Hepatocyte (in vitro differentiated cells): ENCODE data around the gene LSM11. TPM values are rescaled to one million over a fixed set of nuclear protein-coding genes. Genes with fewer than 3 reads are reported as not detected.
A peak's percentile ranks its signal among the peaks of the same experiment; 100 is the strongest.
"Not testable (repeated sequence)": the region's sequence is repeated elsewhere in the genome, so short reads cannot be mapped to it uniquely, and the experiment has no call there.

ENCODE experiments used
- DNase-seq: peaks from one replicate; pipeline ENCODE4 v3.0.0-alpha.2; 2016; ENCODE audit warnings: low spot score
- H2AFZ ChIP-seq: fragments of 200-600 bp; sonication (generic); 2 replicates; pipeline ENCODE4 v1.6.0; 2016; ENCODE audit warnings: antibody characterized with exemption, mild to moderate bottlenecking
- H3K27ac ChIP-seq: fragments of 200-600 bp; sonication (generic); 2 replicates; pipeline ENCODE4 v1.5.1; 2016; ENCODE audit warnings: mild to moderate bottlenecking
- H3K27me3 ChIP-seq: fragments of 200-600 bp; sonication (generic); 2 replicates; pipeline ENCODE4 v1.6.1; 2016
- H3K36me3 ChIP-seq: fragments of 200-600 bp; sonication (generic); replicated peaks from 2 replicates; pipeline ENCODE4 v1.5.1; 2016; ENCODE audit warnings: low read depth; ENCODE audit not compliant: insufficient read depth
- H3K4me1 ChIP-seq: fragments of 200-600 bp; sonication (generic); 2 replicates; pipeline ENCODE4 v1.5.1; 2016; ENCODE audit warnings: mild to moderate bottlenecking, moderate library complexity; ENCODE audit not compliant: insufficient read depth
- H3K4me2 ChIP-seq: fragments of 200-600 bp; sonication (generic); 2 replicates; pipeline ENCODE4 v1.6.0; 2016
- H3K4me3 ChIP-seq: fragments of 200-600 bp; sonication (generic); 2 replicates; pipeline ENCODE4 v1.5.1; 2016; ENCODE audit warnings: mild to moderate bottlenecking
- H3K79me2 ChIP-seq: fragments of 200-600 bp; sonication (generic); 2 replicates; pipeline ENCODE4 v1.6.0; 2017; ENCODE audit warnings: mild to moderate bottlenecking
- H3K9me2 ChIP-seq: fragments of 200-600 bp; sonication (generic); replicated peaks from 2 replicates; pipeline ENCODE4 v1.6.0; 2017; ENCODE audit warnings: mild to moderate bottlenecking; ENCODE audit not compliant: insufficient read depth
- H3K9me3 ChIP-seq: fragments of 200-600 bp; sonication (generic); 2 replicates; pipeline ENCODE4 v1.5.1; 2016; ENCODE audit warnings: low read depth, mild to moderate bottlenecking
- H4K20me1 ChIP-seq: fragments of 200-600 bp; sonication (generic); 2 replicates; pipeline ENCODE4 v1.6.0; 2016; ENCODE audit warnings: mild to moderate bottlenecking; ENCODE audit not compliant: insufficient read depth, poor library complexity, severe bottlenecking
- EZH2 ChIP-seq: fragments of 200-600 bp; sonication (generic); IDR thresholded peaks from 2 replicates; pipeline ENCODE4 v1.6.1; 2016; ENCODE audit warnings: antibody characterized with exemption, mild to moderate bottlenecking, borderline replicate concordance
- EZH2phosphoT487 ChIP-seq: fragments of 200-600 bp; sonication (generic); IDR thresholded peaks from one replicate; pipeline ENCODE4 v1.6.1; 2018; ENCODE audit warnings: antibody characterized with exemption, mild to moderate bottlenecking, low read depth, moderate library complexity; ENCODE audit not compliant: unreplicated experiment, severe bottlenecking
- WGBS: methylation state at CpG from one replicate; pipeline ENCODE4 v1.1.6; 2016; ENCODE audit warnings: low lambda C conversion rate; ENCODE audit errors: missing lambda C conversion rate; 5-methylcytosine and 5-hydroxymethylcytosine counted together
- polyA plus RNA-seq: library from polyadenylated mRNA; unstranded; fragments of >200 nt; fragmentation: Nextera tagmentation; extraction: Ambion mirVana; gene quantifications from 2 replicates; pipeline ENCODE4 v1.2.1, GENCODE V29; 2016
- total RNA-seq: library from RNA; depleted of rRNA; stranded (reverse); fragments of >200 nt; gene quantifications from 2 replicates; pipeline ENCODE4 v1.2.3, GENCODE V29; 2014
- TF ChIP-seq, protein P1 (sequence below): fragments of 200-600 bp; sonication (generic); IDR thresholded peaks from 2 replicates; pipeline ENCODE4 v1.5.1; 2016; ENCODE audit warnings: antibody characterized with exemption, mild to moderate bottlenecking; ENCODE audit not compliant: poor library complexity

The LSM11 gene
- total and polyA plus RNA-seq, 2 experiments from 2014 or later: 2.1 to 6.4 TPM

GRCh38 chr5:157721159-157721558 is 22.4 kb upstream of the LSM11 start:
- DNase-seq: peak; percentile 8

DNA sequence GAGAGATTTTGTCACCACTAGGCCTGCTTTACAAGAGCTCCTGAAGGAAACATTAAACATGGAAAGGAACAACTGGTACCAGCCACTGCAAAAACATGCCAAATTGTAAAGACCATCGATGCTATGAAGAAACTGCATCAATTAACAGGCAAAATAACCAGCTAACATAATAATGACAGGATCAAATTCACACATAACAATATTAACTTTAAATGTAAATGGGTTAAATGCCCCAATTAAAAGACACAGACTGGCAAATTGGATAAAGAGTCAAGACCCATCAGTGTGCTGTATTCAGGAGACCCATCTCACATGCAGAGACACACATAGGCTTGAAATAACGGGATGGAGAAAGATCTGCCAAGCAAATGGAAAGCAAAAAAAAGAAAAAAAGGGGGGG is 20.6 kb upstream of the LSM11 start:
- H3K27ac ChIP-seq, H3K4me2 ChIP-seq, H3K79me2 ChIP-seq, H3K9me2 ChIP-seq, H4K20me1 ChIP-seq, DNase-seq, H3K4me3 ChIP-seq, H3K9me3 ChIP-seq, H2AFZ ChIP-seq, H3K36me3 ChIP-seq, H3K4me1 ChIP-seq, H3K27me3 ChIP-seq: not testable (repeated sequence)
- WGBS: 81% methylated on average over 2 of the region's 2 CpGs

More at GRCh38 chr5:157721159-157721558, 22.4 kb upstream of the LSM11 start:
- Histone ChIP-seq H3K79me2 (no peaks in the 10 kb centered on the region), H3K4me1 (no peaks in the 10 kb centered on the region), H3K4me2 (no peak overlapping the region), H3K9me2 (no peaks in the 10 kb centered on the region), H3K9me3 (no peaks in the 10 kb centered on the region), H2AFZ (no peak overlapping the region), H3K36me3 (no peaks in the 10 kb centered on the region), H3K4me3 (no peak overlapping the region), H3K27ac (no peak overlapping the region), H4K20me1 (no peaks in the 10 kb centered on the region), H3K27me3 (no peaks in the 10 kb centered on the region)
- 62% methylated on average over 6 of the region's 6 CpGs for WGBS
- TF ChIP-seq EZH2: no peak
- no peak for TF ChIP-seq EZH2phosphoT487
- TF ChIP-seq, protein P1, sequence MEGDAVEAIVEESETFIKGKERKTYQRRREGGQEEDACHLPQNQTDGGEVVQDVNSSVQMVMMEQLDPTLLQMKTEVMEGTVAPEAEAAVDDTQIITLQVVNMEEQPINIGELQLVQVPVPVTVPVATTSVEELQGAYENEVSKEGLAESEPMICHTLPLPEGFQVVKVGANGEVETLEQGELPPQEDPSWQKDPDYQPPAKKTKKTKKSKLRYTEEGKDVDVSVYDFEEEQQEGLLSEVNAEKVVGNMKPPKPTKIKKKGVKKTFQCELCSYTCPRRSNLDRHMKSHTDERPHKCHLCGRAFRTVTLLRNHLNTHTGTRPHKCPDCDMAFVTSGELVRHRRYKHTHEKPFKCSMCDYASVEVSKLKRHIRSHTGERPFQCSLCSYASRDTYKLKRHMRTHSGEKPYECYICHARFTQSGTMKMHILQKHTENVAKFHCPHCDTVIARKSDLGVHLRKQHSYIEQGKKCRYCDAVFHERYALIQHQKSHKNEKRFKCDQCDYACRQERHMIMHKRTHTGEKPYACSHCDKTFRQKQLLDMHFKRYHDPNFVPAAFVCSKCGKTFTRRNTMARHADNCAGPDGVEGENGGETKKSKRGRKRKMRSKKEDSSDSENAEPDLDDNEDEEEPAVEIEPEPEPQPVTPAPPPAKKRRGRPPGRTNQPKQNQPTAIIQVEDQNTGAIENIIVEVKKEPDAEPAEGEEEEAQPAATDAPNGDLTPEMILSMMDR: no peak

GRCh38 chr5:157726607-157727006 is 16.9 kb upstream of the LSM11 start:
- not testable (repeated sequence) for H3K27me3 ChIP-seq, H3K4me2 ChIP-seq, H3K27ac ChIP-seq, H3K4me1 ChIP-seq, H4K20me1 ChIP-seq, H3K79me2 ChIP-seq, H2AFZ ChIP-seq, H3K4me3 ChIP-seq, H3K36me3 ChIP-seq, H3K9me3 ChIP-seq, H3K9me2 ChIP-seq, DNase-seq
- 87% methylated on average over 2 of the region's 2 CpGs for WGBS

- H4K20me1 ChIP-seq, DNase-seq: not testable (repeated sequence)
Observed at GRCh38 chr5:157727858-157728257, 15.7 kb upstream of the LSM11 start.

DNA sequence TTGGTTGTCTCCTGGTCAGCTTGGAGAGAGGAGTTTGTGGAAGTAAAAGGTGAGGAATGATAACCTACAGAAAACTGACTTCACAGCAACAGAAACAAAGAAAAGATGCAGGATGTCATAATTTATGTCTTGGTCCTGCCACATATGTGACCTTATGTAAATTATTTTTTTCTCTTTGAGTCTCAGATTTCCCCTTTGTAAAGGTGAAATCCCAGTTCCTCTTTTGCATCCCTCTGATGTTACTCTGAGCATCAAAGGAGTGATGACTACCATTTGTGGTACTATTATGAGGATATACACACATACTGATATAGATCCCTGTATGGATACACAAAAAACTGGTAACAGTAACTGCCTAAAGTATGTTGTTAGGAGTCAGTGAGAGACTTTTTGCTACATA is 13.7 kb upstream of the LSM11 start:
- Histone ChIP-seq H3K36me3 (no peaks in the 10 kb centered on the region), H3K4me3 (no peak overlapping the region), H3K9me2 (no peaks in the 10 kb centered on the region), H4K20me1 (no peaks in the 10 kb centered on the region), H3K4me1 (no peaks in the 10 kb centered on the region), H3K27me3 (no peaks in the 10 kb centered on the region), H2AFZ (no peak overlapping the region), H3K27ac (no peak overlapping the region), H3K4me2 (no peak overlapping the region), H3K9me3 (no peaks in the 10 kb centered on the region), H3K79me2 (peaks cover 6% of the 10 kb centered on the region)
- no peak for TF ChIP-seq EZH2phosphoT487
- TF ChIP-seq EZH2: no peak
- TF ChIP-seq, protein P1: no peak
- DNase-seq: no peak

More at GRCh38 chr5:157727858-157728257, 15.7 kb upstream of the LSM11 start:
- not testable (repeated sequence) for H3K79me2 ChIP-seq, H3K27ac ChIP-seq, H3K27me3 ChIP-seq, H2AFZ ChIP-seq, H3K9me2 ChIP-seq, H3K36me3 ChIP-seq, H3K4me3 ChIP-seq, H3K4me1 ChIP-seq, H3K4me2 ChIP-seq, H3K9me3 ChIP-seq
- 93% methylated on average over 1 of the region's 1 CpG for WGBS
